Measurements from ENCODE around the gene DRAP1.

GRCh38 chr11:65882120-65883057, 36.8 kb upstream of the DRAP1 start:
- TF ChIP-seq CTCF (IDR thresholded peaks at IDR 0.05; ENCODE audit: low read length) (no peak), EZH2 (optimal IDR thresholded peaks at IDR 0.05; ENCODE audit: low read depth, low read length) (no peak)

Measured in MM.1S (cell line).